HepG2 (cell line): ENCODE results near the gene WIZ. TPM values are rescaled to one million over a fixed set of nuclear protein-coding genes. Genes with fewer than 3 reads are reported as not detected.

Experiments used
- BATF2 ChIP-seq: sonication (generic); formaldehyde crosslinking; IDR thresholded peaks from 2 replicates; pipeline ENCODE4 v1.8.0; 2022; ENCODE audit warnings: mild to moderate bottlenecking, missing genetic modification reagents, moderate library complexity
- EHMT2 ChIP-seq: fragments of 200-600 bp; sonication (generic); IDR thresholded peaks from 2 replicates; pipeline ENCODE4 v1.7.0; 2017; ENCODE audit warnings: antibody characterized with exemption, low read depth, low read length, borderline replicate concordance
- KAT7 ChIP-seq: IDR thresholded peaks from 2 replicates; pipeline ENCODE4 v1.6.1; 2018; ENCODE audit warnings: borderline replicate concordance, missing compliant biosample characterization
- KMT2A ChIP-seq: sonication (generic); formaldehyde crosslinking; IDR thresholded peaks from 2 replicates; pipeline ENCODE4 v1.4.0; 2020; ENCODE audit warnings: missing genetic modification reagents
- RBAK ChIP-seq: sonication (generic); formaldehyde crosslinking; IDR thresholded peaks from 2 replicates; pipeline ENCODE4 v1.5.1; 2020; ENCODE audit warnings: mild to moderate bottlenecking, missing genetic modification reagents
- TBL1XR1 ChIP-seq: fragments of 150-350 bp; IDR thresholded peaks from 2 replicates; pipeline ENCODE4 v1.6.1; 2014; ENCODE audit warnings: borderline replicate concordance, low read length; ENCODE audit not compliant: partially characterized antibody
- ZNF275 ChIP-seq: sonication (generic); formaldehyde crosslinking; IDR thresholded peaks from 2 replicates; pipeline ENCODE4 v1.8.0; 2022; ENCODE audit warnings: missing genetic modification reagents, mild to moderate bottlenecking, inconsistent platforms, borderline replicate concordance
- ZNF513 ChIP-seq: sonication (generic); formaldehyde crosslinking; conservative IDR thresholded peaks from 2 replicates; pipeline ENCODE4 v1.5.0; 2020; ENCODE audit warnings: missing genetic modification reagents
- polyA plus RNA-seq, 8 experiments: library from polyadenylated mRNA; depleted of rRNA in 3 of 8; stranded (reverse) in 7 of 8; unstranded in 1 of 8; fragments of >200 nt; fragmentation: Illumina TruSeq in 4 of 8; extraction: Trizol in 4 of 8; gene quantifications; 2 replicates each; pipeline versions ENCODE4 v1.2.1 to v1.2.3, GENCODE V29; 2011 to 2016; ENCODE audit warnings: low read depth in 4 of 8, missing spikeins in 1 of 8, mixed read lengths in 1 of 8; ENCODE audit not compliant: insufficient read depth in 1 of 8
- total RNA-seq, 5 experiments: library from RNA; depleted of rRNA; stranded (reverse); fragments of >200 nt; fragmentation: Illumina TruSeq; extraction: Trizol; gene quantifications; 2 replicates each; pipeline ENCODE4 v1.2.3, GENCODE V29; 2016; ENCODE audit warnings: low read depth in 1 of 5
- TF ChIP-seq, protein P1 (sequence below): sonication (generic); formaldehyde crosslinking; IDR thresholded peaks from 2 replicates; pipeline ENCODE4 v1.5.1; 2020; ENCODE audit warnings: mild to moderate bottlenecking, missing genetic modification reagents
- TF ChIP-seq, protein P2 (sequence below): sonication (generic); formaldehyde crosslinking; IDR thresholded peaks from 2 replicates; pipeline ENCODE4 v1.4.0; 2020; ENCODE audit warnings: missing genetic modification reagents, borderline replicate concordance

The WIZ gene
- total and polyA plus RNA-seq, 2 of the 13 experiments (the other 11 are each of a cell fraction or from before 2014, with no cell fraction given), result 4.7 to 4.8 TPM

- no peak for TF ChIP-seq BATF2 (CRISPR knock-in tag)
- TF ChIP-seq EHMT2, result no peak
- TF ChIP-seq ZNF275, result no peak
- no peak for TF ChIP-seq TBL1XR1
- TF ChIP-seq KAT7 (CRISPR knock-in tag), result no peak
- no peak for TF ChIP-seq RBAK (CRISPR knock-in tag)
- TF ChIP-seq, protein P1, sequence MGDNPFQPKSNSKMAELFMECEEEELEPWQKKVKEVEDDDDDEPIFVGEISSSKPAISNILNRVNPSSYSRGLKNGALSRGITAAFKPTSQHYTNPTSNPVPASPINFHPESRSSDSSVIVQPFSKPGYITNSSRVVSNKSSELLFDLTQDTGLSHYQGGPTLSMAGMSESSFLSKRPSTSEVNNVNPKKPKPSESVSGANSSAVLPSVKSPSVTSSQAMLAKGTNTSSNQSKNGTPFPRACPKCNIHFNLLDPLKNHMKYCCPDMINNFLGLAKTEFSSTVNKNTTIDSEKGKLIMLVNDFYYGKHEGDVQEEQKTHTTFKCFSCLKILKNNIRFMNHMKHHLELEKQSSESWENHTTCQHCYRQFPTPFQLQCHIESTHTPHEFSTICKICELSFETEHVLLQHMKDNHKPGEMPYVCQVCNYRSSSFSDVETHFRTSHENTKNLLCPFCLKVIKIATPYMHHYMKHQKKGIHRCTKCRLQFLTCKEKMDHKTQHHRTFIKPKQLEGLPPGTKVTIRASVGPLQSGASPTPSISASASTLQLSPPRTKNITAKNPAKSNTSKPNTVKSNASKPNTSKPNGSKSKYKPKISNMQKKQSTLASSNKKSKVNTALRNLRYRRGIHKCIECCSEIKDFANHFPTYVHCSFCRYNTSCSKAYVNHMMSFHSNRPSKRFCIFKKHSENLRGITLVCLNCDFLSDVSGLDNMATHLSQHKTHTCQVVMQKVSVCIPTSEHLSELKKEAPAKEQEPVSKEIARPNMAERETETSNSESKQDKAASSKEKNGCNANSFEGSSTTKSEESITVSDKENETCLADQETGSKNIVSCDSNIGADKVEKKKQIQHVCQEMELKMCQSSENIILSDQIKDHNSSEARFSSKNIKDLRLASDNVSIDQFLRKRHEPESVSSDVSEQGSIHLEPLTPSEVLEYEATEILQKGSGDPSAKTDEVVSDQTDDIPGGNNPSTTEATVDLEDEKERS (CRISPR knock-in tag), result no peak
- no peak for TF ChIP-seq ZNF513 (CRISPR knock-in tag)
- TF ChIP-seq, protein P2, sequence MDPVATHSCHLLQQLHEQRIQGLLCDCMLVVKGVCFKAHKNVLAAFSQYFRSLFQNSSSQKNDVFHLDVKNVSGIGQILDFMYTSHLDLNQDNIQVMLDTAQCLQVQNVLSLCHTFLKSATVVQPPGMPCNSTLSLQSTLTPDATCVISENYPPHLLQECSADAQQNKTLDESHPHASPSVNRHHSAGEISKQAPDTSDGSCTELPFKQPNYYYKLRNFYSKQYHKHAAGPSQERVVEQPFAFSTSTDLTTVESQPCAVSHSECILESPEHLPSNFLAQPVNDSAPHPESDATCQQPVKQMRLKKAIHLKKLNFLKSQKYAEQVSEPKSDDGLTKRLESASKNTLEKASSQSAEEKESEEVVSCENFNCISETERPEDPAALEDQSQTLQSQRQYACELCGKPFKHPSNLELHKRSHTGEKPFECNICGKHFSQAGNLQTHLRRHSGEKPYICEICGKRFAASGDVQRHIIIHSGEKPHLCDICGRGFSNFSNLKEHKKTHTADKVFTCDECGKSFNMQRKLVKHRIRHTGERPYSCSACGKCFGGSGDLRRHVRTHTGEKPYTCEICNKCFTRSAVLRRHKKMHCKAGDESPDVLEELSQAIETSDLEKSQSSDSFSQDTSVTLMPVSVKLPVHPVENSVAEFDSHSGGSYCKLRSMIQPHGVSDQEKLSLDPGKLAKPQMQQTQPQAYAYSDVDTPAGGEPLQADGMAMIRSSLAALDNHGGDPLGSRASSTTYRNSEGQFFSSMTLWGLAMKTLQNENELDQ (CRISPR knock-in tag), result no peak
- no peak for TF ChIP-seq KMT2A (CRISPR knock-in tag)
Measured at GRCh38 chr19:15447057-15447456, 2.7 kb downstream of the WIZ start (continued).
